Neuronal stem cell (in vitro differentiated cells): Measurements from ENCODE around the gene OR10A6.

Experiments used
- DNase-seq: peaks from one replicate; pipeline ENCODE4 v3.0.0-alpha.2; 2013; ENCODE audit warnings: low spot score
- H2AFZ ChIP-seq: one replicate; pipeline ENCODE4 v1.6.1; 2013; ENCODE audit warnings: mild to moderate bottlenecking, low read length, inconsistent platforms
- H2AK5ac ChIP-seq: 2 replicates; pipeline ENCODE4 v1.6.1; 2013; ENCODE audit warnings: low read depth, mild to moderate bottlenecking, inconsistent platforms, low read length, moderate library complexity, mixed read lengths
- H2BK120ac ChIP-seq: 2 replicates; pipeline ENCODE4 v1.6.1; 2013; ENCODE audit warnings: low read depth, mild to moderate bottlenecking, inconsistent platforms, low read length, moderate library complexity, mixed read lengths
- H2BK12ac ChIP-seq: one replicate; pipeline ENCODE4 v1.6.1; 2013; ENCODE audit warnings: low read length, inconsistent platforms
- H2BK15ac ChIP-seq: 2 replicates; pipeline ENCODE4 v1.6.1; 2013; ENCODE audit warnings: mild to moderate bottlenecking, low read length, inconsistent platforms, mixed read lengths
- H2BK5ac ChIP-seq: one replicate; pipeline ENCODE4 v1.6.1; 2013; ENCODE audit warnings: inconsistent platforms, mild to moderate bottlenecking, low read length, moderate library complexity
- H3K14ac ChIP-seq: one replicate; pipeline ENCODE4 v1.6.1; 2013; ENCODE audit warnings: low read length, inconsistent platforms
- H3K18ac ChIP-seq: 2 replicates; pipeline ENCODE4 v1.6.1; 2013; ENCODE audit warnings: low read length, inconsistent platforms
- H3K23ac ChIP-seq: 2 replicates; pipeline ENCODE4 v1.6.1; 2013; ENCODE audit warnings: low read depth, mild to moderate bottlenecking, mixed read lengths, low read length, inconsistent platforms; ENCODE audit not compliant: poor library complexity
- H3K27ac ChIP-seq: replicated peaks from 3 replicates; pipeline ENCODE4 v1.5.1; 2013; ENCODE audit warnings: low read length, inconsistent platforms
- H3K27me3 ChIP-seq, 3 experiments: 2 replicates each; pipeline ENCODE4 v1.6.1; 2013; ENCODE audit warnings: low read length in 3 of 3, mild to moderate bottlenecking in 2 of 3, inconsistent platforms in 1 of 3, low read depth in 1 of 3, mixed read lengths in 1 of 3, moderate library complexity in 1 of 3; ENCODE audit not compliant: control insufficient read depth in 3 of 3, insufficient read depth in 3 of 3
- H3K36me3 ChIP-seq, 2 donors: replicated peaks in 1 of 2; 2 replicates each; pipeline ENCODE4 v1.6.1; 2013; ENCODE audit warnings: low read length in 2 of 2; ENCODE audit not compliant: control insufficient read depth in 2 of 2, insufficient read depth in 2 of 2
- H3K4ac ChIP-seq: 2 replicates; pipeline ENCODE4 v1.6.1; 2013; ENCODE audit warnings: inconsistent platforms, mild to moderate bottlenecking, low read length, moderate library complexity
- H3K4me1 ChIP-seq, 2 donors: 1 replicate in 1 of 2; 2 replicates in 1 of 2; pipeline ENCODE4 v1.6.1; 2013; ENCODE audit warnings: low read length in 2 of 2, low read depth in 1 of 2; ENCODE audit not compliant: control insufficient read depth in 2 of 2, insufficient read depth in 1 of 2
- H3K4me2 ChIP-seq: one replicate; pipeline ENCODE4 v1.6.1; 2013; ENCODE audit warnings: mild to moderate bottlenecking, low read length, inconsistent platforms; ENCODE audit not compliant: insufficient read depth, poor library complexity, severe bottlenecking
- H3K4me3 ChIP-seq, 2 donors: 2 replicates each; pipeline ENCODE4 v1.5.1; 2013; ENCODE audit warnings: low read length in 2 of 2, mild to moderate bottlenecking in 2 of 2, inconsistent platforms in 1 of 2, moderate library complexity in 1 of 2
- H3K79me1 ChIP-seq: one replicate; pipeline ENCODE4 v1.6.1; 2013; ENCODE audit warnings: low read depth, mild to moderate bottlenecking, inconsistent platforms, low read length, moderate library complexity
- H3K9ac ChIP-seq: one replicate; pipeline ENCODE4 v1.6.1; 2013; ENCODE audit warnings: mild to moderate bottlenecking, low read depth, low read length, inconsistent platforms; ENCODE audit not compliant: poor library complexity
- H3K9me3 ChIP-seq, 2 donors: replicated peaks in 1 of 2; 2 replicates each; pipeline versions ENCODE3 to v1.6.1; 2013; ENCODE audit warnings: low read length in 2 of 2, mild to moderate bottlenecking in 2 of 2, inconsistent platforms in 1 of 2, low read depth in 1 of 2, mixed read lengths in 1 of 2, moderate library complexity in 1 of 2; ENCODE audit not compliant: control insufficient read depth in 2 of 2, insufficient read depth in 1 of 2
- H4K8ac ChIP-seq: one replicate; pipeline ENCODE4 v1.6.1; 2013; ENCODE audit warnings: low read depth, mild to moderate bottlenecking, inconsistent platforms, low read length, moderate library complexity
- H4K91ac ChIP-seq: one replicate; pipeline ENCODE4 v1.6.1; 2013; ENCODE audit warnings: low read length, low read depth, mild to moderate bottlenecking, inconsistent platforms; ENCODE audit not compliant: poor library complexity
- WGBS, 2 donors: extraction: QIAGEN DNeasy Blood & Tissue Kit; methylation state at CpG; one replicate each; pipeline ENCODE4 v1.1.7; 2013; ENCODE audit warnings: missing lambda C conversion rate in 2 of 2, mixed read lengths in 1 of 2; ENCODE audit not compliant: insufficient read length in 2 of 2, insufficient replicate concordance in 1 of 2; ENCODE audit errors: extremely low coverage in 2 of 2; 5-methylcytosine and 5-hydroxymethylcytosine counted together

Gene OR10A6

GRCh38 chr11:7955191-7955590 lies 24.1 kb upstream of the OR10A6 start:
- H2BK5ac ChIP-seq = no peak overlapping the region
- H4K91ac ChIP-seq = no peak overlapping the region
- H2AFZ ChIP-seq = no peak overlapping the region
- H3K9ac ChIP-seq = no peak overlapping the region
- no peaks in the 10 kb centered on the region for H3K79me1 ChIP-seq
- no peak overlapping the region for H3K23ac ChIP-seq
- no peak overlapping the region for H3K4me2 ChIP-seq
- H3K4me3 ChIP-seq = no peak overlapping the region
- H3K4me1 ChIP-seq = no peaks in the 10 kb centered on the region
- no peak overlapping the region for H3K27ac ChIP-seq
- no peak for DNase-seq
- H2AK5ac ChIP-seq = no peak overlapping the region
- no peak overlapping the region for H3K14ac ChIP-seq
- H3K18ac ChIP-seq = no peak overlapping the region
- H4K8ac ChIP-seq = no peak overlapping the region
- WGBS, 2 donors = no CpG with 5 or more reads among the region's 1 CpG
- H2BK12ac ChIP-seq = no peak overlapping the region
- H3K9me3 ChIP-seq = no peaks in the 10 kb centered on the region
- no peak overlapping the region for H2BK15ac ChIP-seq
- H3K4ac ChIP-seq = no peak overlapping the region
- no peaks in the 10 kb centered on the region for H3K36me3 ChIP-seq
- no peaks in the 10 kb centered on the region for H3K27me3 ChIP-seq
- no peak overlapping the region for H2BK120ac ChIP-seq

DNA sequence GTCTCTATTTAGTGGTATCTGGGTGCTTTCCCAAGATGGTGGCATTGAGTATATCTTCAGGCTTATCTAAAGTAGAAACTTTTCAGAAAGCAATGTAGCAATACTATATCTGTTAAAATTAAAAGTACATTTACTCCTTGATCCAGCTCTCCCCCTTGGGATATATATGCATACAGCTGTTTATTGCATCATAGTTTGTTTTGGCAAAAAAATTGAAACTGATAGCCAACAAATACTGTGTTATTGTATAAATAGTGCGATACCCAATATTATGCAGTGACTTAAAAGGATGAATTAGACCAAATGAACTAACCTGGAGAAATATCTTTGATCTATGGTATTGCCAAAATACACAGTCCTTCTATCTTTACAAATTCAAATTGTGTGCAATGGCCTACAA lies 18.9 kb upstream of the OR10A6 start:
- Histone ChIP-seq H3K4me2 (peak overlapping the region; percentile 4), H2AK5ac (no peak overlapping the region), H2AFZ (no peak overlapping the region), H3K9me3 (peaks cover under 1 to 3% of the 10 kb centered on the region in 2 donors), H3K14ac (no peak overlapping the region), H2BK5ac (no peak overlapping the region), H3K9ac (no peak overlapping the region), H2BK15ac (no peak overlapping the region), H3K18ac (no peak overlapping the region), H2BK12ac (no peak overlapping the region), H3K27ac (no peak overlapping the region), H4K91ac (no peak overlapping the region), H3K4me3 (no peak overlapping the region), H3K4me1 (no peaks in the 10 kb centered on the region), H3K79me1 (no peaks in the 10 kb centered on the region), H3K23ac (no peak overlapping the region), H3K27me3 (peaks cover 0 to 13% (median 0%) of the 10 kb centered on the region in 3 experiments), H3K36me3 (no peaks in the 10 kb centered on the region), H4K8ac (no peak overlapping the region), H2BK120ac (no peak overlapping the region), H3K4ac (no peak overlapping the region)
- no peak for DNase-seq
- no CpG with 5 or more reads among the region's 1 CpG for WGBS, 2 donors

- peaks cover 5 to 11% of the 10 kb centered on the region in 2 donors for H3K9me3 ChIP-seq
- no peak overlapping the region for H3K27ac ChIP-seq
- no peaks in the 10 kb centered on the region for H3K4me1 ChIP-seq
- H2BK120ac ChIP-seq = no peak overlapping the region
- H3K18ac ChIP-seq = no peak overlapping the region
- H3K4me3 ChIP-seq = no peak overlapping the region
- H2AK5ac ChIP-seq = no peak overlapping the region
- no peak overlapping the region for H2BK12ac ChIP-seq
- H2BK15ac ChIP-seq = no peak overlapping the region
- peaks cover 0 to 29% (median 0%) of the 10 kb centered on the region in 3 experiments for H3K27me3 ChIP-seq
- no CpG with 5 or more reads among the region's 2 CpGs for WGBS, 2 donors
- no peak for DNase-seq
- H3K36me3 ChIP-seq = no peaks in the 10 kb centered on the region
- H3K9ac ChIP-seq = no peak overlapping the region
- no peaks in the 10 kb centered on the region for H3K79me1 ChIP-seq
- H4K8ac ChIP-seq = no peak overlapping the region
- no peak overlapping the region for H4K91ac ChIP-seq
- no peak overlapping the region for H3K4ac ChIP-seq
- H2AFZ ChIP-seq = no peak overlapping the region
- H3K23ac ChIP-seq = no peak overlapping the region
- H3K4me2 ChIP-seq = no peak overlapping the region
- no peak overlapping the region for H3K14ac ChIP-seq
- H2BK5ac ChIP-seq = no peak overlapping the region
These were observed 13.1 kb upstream of the OR10A6 start for GRCh38 chr11:7944123-7944522.

DNA sequence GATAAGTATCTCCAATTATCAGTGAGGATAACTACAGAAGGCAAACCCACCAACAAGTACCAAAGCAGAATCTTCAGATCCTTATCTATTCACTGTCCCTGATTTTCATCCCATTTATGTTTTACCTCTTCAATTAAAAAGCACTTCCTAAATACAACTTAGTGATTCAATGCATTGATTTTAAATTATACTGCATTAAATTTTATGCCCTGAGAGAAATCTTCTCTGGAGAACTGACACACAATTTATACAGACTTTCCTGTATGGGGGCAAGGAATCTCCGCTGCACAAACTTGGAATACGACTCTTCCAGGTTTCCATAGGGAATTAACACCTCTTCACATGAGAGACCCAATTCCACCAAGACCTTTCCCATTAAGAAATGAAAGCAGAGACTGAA lies 10.5 kb upstream of the OR10A6 start, which contains the start of gene OR10A3:
Gene OR10A3, minus strand, starts transcription at position 101 of the 400 bp plus-strand sequence. CDS start 2,188 bp downstream, outside the sequence.
- Histone ChIP-seq H3K27ac (no peak within 1 kb of the TSS), H4K91ac (no peak within 1 kb of the TSS), H3K27me3 (peaks cover 0 to 21% (median 0%) of the 10 kb centered on the region in 3 experiments), H3K18ac (no peak within 1 kb of the TSS), H4K8ac (no peak within 1 kb of the TSS), H3K79me1 (no peaks in the 10 kb centered on the region), H3K4me3 (no peak within 1 kb of the TSS), H3K4ac (no peak within 1 kb of the TSS), H3K4me2 (no peak within 1 kb of the TSS), H2BK12ac (no peak within 1 kb of the TSS), H3K9me3 (peaks cover 5 to 11% of the 10 kb centered on the region in 2 donors), H3K9ac (no peak within 1 kb of the TSS), H2AK5ac (no peak within 1 kb of the TSS), H3K23ac (no peak within 1 kb of the TSS), H3K14ac (no peak within 1 kb of the TSS), H3K36me3 (no peaks in the 10 kb centered on the region), H3K4me1 (no peaks in the 10 kb centered on the region), H2AFZ (no peak within 1 kb of the TSS), H2BK120ac (no peak within 1 kb of the TSS), H2BK15ac (no peak within 1 kb of the TSS), H2BK5ac (no peak within 1 kb of the TSS)
- no peak for DNase-seq
- no CpG with 5 or more reads among the region's 2 CpGs for WGBS, 2 donors
